ENCODE data around the gene MGAT4B. TPM values are rescaled to one million over a fixed set of nuclear protein-coding genes. Genes with fewer than 3 reads are reported as not detected.
A peak's percentile ranks its signal among the peaks of the same experiment; 100 is the strongest.

MGAT4B gene
- total RNA-seq, 1 donor from 2014 or later, result 93.3 TPM

- DNase-seq (peak; percentile 63), ATAC-seq (ENCODE audit: poor library complexity) (no peak)
- intact Hi-C loops (cut with DNase I), result no loop called here
These were observed 10.3 kb upstream of the MGAT4B start for GRCh38 chr5:179816796-179817469.

- intact Hi-C loops (cut with DNase I), result no loop called here
- DNase-seq, result no peak
- ATAC-seq (ENCODE audit: poor library complexity), result no peak
These were observed 9.7 kb upstream of the MGAT4B start for GRCh38 chr5:179816401-179816795.

GRCh38 chr5:179815491-179816249 lies 9.0 kb upstream of the MGAT4B start:
- ATAC-seq (ENCODE audit: poor library complexity), result no peak
- intact Hi-C loops (cut with DNase I), result no loop called here
- no peak for DNase-seq

- DNase-seq (no peak), ATAC-seq (ENCODE audit: poor library complexity) (no peak)
- intact Hi-C loops (cut with DNase I), result no loop called here
These were observed 7.4 kb upstream of the MGAT4B start for GRCh38 chr5:179814090-179814489.

- intact Hi-C loops (cut with DNase I), result no loop called here
- DNase-seq (no peak), ATAC-seq (ENCODE audit: poor library complexity) (no peak)
These were observed 6.4 kb upstream of the MGAT4B start for GRCh38 chr5:179812997-179813607.

- intact Hi-C loops (cut with DNase I), result no loop called here
- ATAC-seq (ENCODE audit: poor library complexity) (no peak), DNase-seq (no peak)
These were observed 5.6 kb upstream of the MGAT4B start for GRCh38 chr5:179812135-179812825.

GRCh38 chr5:179805529-179806249 lies 977 bp downstream of the MGAT4B start:
- peak; percentile 69 for DNase-seq
- intact Hi-C loops (cut with DNase I), result loop anchor here (10.0 kb wide), 1 partner anchor 99 kb away; the partner anchor contains the start of gene TBC1D9B

GRCh38 chr5:179805070-179805528 lies 1.6 kb downstream of the MGAT4B start:
- DNase-seq (no peak), ATAC-seq (ENCODE audit: poor library complexity) (peak; percentile 1)
- intact Hi-C loops (cut with DNase I), result loop anchor here (10.0 kb wide), 1 partner anchor 100 kb away; the partner anchor contains the start of gene TBC1D9B

More at GRCh38 chr5:179805529-179806249, 977 bp downstream of the MGAT4B start:
- peak; percentile 34 for ATAC-seq (ENCODE audit: poor library complexity)

GRCh38 chr5:179804555-179804947 lies 2.1 kb downstream of the MGAT4B start:
- DNase-seq, result no peak
- intact Hi-C loops (cut with DNase I), result loop anchor here (10.0 kb wide), 1 partner anchor 100 kb away; the partner anchor contains the start of gene TBC1D9B
- no peak for ATAC-seq (ENCODE audit: poor library complexity)

GRCh38 chr5:179803651-179804554 lies 2.8 kb downstream of the MGAT4B start:
- DNase-seq (no peak), ATAC-seq (ENCODE audit: poor library complexity) (no peak)
- intact Hi-C loops (cut with DNase I), result loop anchor here (10.0 kb wide), 1 partner anchor 101 kb away; the partner anchor contains the start of gene TBC1D9B

GRCh38 chr5:179802950-179803562 lies 3.6 kb downstream of the MGAT4B start:
- ATAC-seq (ENCODE audit: poor library complexity) (no peak), DNase-seq (no peak)
- intact Hi-C loops (cut with DNase I), result loop anchor here (10.0 kb wide), 1 partner anchor 102 kb away; the partner anchor contains the start of gene TBC1D9B

- no peak for DNase-seq
- intact Hi-C loops (cut with DNase I), result loop anchor here (10.0 kb wide), 1 partner anchor 102 kb away; the partner anchor contains the start of gene TBC1D9B
- no peak for ATAC-seq (ENCODE audit: poor library complexity)
These were observed 4.3 kb downstream of the MGAT4B start for GRCh38 chr5:179802207-179802883.

GRCh38 chr5:179801304-179802206 lies 5.1 kb downstream of the MGAT4B start:
- intact Hi-C loops (cut with DNase I), result loop anchor here (10.0 kb wide), 1 partner anchor 103 kb away; the partner anchor contains the start of gene TBC1D9B
- DNase-seq (peak; percentile 86), ATAC-seq (ENCODE audit: poor library complexity) (peak; percentile 34)

GRCh38 chr5:179800696-179801201 lies 5.9 kb downstream of the MGAT4B start:
- intact Hi-C loops (cut with DNase I), result loop anchor here (10.0 kb wide), 1 partner anchor 104 kb away; the partner anchor contains the start of gene TBC1D9B
- ATAC-seq (ENCODE audit: poor library complexity) (no peak), DNase-seq (no peak)
